ENCODE data around the gene ELOB. TPM values are rescaled to one million over a fixed set of nuclear protein-coding genes. Genes with fewer than 3 reads are reported as not detected.
A peak's percentile ranks its signal among the peaks of the same experiment; 100 is the strongest.
"Not testable (repeated sequence)": the region's sequence is repeated elsewhere in the genome, so short reads cannot be mapped to it uniquely, and the experiment has no call there.

ELOB gene
- total RNA-seq, 1 donor from 2014 or later: 1,184 TPM

DNA sequence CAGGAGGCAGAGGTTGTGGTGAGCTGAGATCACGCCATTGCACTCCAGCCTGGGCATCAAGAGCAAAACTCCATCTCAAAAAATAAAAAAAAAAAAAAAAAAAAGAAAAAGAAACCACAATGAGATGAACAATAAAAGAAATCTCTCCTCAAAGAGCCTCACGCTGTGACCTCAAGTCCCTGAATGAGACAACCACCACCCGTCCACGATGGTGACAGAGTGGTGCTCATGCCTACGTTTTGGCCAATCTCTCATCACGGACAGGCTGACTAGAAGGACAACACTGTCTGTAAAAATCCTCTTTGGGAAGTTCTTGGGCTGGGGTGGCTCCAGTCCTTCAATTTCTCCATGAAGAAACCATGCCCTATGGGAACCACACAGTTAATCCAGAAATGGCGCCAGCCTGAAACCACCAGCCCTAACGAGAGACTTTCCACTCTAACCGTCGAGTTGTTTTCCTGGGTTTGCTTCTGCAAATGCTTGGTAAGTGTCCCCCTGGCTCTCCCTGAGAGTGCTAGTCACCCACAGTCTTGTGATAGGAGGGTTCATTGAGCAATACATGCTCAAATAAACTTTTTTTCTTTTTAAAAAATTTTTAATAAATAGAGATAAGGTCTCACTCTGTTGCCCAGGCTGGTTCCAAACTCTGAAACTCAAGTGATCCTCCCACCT lies 42.1 kb downstream of the ELOB start:
- Histone ChIP-seq H3K27ac (no peak overlapping the region), H3K36me3 (no peaks in the 10 kb centered on the region), H3K9me3 (no peaks in the 10 kb centered on the region), H3K4me3 (no peak overlapping the region), H3K4me1 (no peaks in the 10 kb centered on the region), H3K27me3 (no peaks in the 10 kb centered on the region)
- TF ChIP-seq, protein P1, sequence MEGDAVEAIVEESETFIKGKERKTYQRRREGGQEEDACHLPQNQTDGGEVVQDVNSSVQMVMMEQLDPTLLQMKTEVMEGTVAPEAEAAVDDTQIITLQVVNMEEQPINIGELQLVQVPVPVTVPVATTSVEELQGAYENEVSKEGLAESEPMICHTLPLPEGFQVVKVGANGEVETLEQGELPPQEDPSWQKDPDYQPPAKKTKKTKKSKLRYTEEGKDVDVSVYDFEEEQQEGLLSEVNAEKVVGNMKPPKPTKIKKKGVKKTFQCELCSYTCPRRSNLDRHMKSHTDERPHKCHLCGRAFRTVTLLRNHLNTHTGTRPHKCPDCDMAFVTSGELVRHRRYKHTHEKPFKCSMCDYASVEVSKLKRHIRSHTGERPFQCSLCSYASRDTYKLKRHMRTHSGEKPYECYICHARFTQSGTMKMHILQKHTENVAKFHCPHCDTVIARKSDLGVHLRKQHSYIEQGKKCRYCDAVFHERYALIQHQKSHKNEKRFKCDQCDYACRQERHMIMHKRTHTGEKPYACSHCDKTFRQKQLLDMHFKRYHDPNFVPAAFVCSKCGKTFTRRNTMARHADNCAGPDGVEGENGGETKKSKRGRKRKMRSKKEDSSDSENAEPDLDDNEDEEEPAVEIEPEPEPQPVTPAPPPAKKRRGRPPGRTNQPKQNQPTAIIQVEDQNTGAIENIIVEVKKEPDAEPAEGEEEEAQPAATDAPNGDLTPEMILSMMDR (IDR thresholded peaks at IDR 0.05): no peak
- intact Hi-C loops (cut with DNase I): no loop called here
- no peak for DNase-seq (ENCODE audit: low spot score in 2 of 2)

DNA sequence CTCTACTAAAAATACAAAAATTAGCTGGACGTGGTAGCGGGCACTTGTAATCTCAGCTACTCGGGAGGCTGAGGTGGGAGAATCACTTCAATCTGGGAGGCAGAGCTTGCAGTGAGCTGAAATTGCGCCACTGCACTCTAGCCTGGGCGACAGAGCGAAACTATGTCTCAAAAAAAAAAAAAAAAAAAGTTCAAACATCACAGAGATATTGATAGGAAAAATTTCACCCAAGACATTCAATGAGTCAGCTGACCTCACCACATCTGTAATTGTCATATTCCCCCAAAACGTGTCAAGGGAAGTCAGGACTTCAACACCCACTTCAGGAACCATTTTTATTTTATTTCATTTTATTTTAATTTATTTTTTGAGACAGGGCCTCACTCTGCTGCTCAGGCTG lies 49.0 kb downstream of the ELOB start:
- no peak overlapping the region for H3K4me3 ChIP-seq
- no peaks in the 10 kb centered on the region for H3K36me3 ChIP-seq
- H3K27ac ChIP-seq: no peak overlapping the region
- intact Hi-C loops (cut with DNase I): no loop called here
- no peaks in the 10 kb centered on the region for H3K4me1 ChIP-seq
- H3K27me3 ChIP-seq: no peaks in the 10 kb centered on the region
- TF ChIP-seq, protein P1 (IDR thresholded peaks at IDR 0.05): no peak
- DNase-seq (ENCODE audit: low spot score in 2 of 2): no peak
- no peaks in the 10 kb centered on the region for H3K9me3 ChIP-seq

DNA sequence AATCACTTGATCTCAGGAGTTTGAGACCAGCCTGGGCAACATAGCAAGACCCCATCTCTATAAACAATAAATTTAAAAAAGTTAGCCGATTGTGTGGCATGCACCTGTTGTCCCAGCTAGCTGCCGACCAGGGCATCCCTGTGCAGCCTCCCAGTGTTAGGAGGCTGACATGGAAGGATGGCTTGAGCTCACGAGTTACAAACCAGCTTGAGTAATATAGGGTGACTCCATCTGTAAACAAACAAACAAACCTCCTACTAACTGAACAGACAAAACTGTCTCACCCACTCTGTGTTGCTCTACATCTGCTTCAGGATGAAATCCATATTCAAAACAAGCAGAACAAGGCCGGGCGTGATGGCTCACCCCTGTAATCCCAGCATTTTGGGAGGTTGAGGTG lies 50.2 kb downstream of the ELOB start:
- Histone ChIP-seq H3K27me3 (no peaks in the 10 kb centered on the region), H3K4me1 (no peaks in the 10 kb centered on the region), H3K9me3 (no peaks in the 10 kb centered on the region), H3K27ac (no peak overlapping the region), H3K4me3 (no peak overlapping the region), H3K36me3 (no peaks in the 10 kb centered on the region)
- intact Hi-C loops (cut with DNase I): no loop called here
- TF ChIP-seq, protein P1 (IDR thresholded peaks at IDR 0.05): no peak
- no peak for DNase-seq (ENCODE audit: low spot score in 2 of 2)

DNA sequence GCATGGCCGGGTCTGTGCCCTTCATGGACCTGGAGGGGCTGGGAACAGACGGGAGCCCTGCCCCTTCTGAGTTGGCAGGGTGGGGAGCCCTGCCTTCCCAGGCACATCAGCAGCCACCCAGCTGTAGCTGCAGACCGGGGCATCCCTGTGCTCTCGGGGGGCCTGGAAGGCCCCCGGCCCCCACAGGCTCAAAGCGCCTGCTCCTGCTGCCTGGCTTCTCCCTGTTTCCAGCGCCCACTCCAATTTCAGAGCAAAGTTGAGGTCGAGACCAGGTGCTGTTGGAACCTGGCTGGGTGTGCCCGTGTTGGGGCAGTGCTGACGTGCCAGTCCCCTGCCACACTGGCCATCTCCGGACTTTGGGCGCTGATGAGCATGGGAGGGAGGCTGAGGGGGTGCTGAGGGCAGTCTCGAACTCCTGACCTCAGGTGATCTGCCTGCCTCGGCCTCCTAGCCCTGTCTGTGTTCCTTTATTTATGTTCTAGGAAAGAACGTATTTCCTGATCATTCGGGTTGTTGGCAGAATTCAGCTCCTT lies 52.2 kb downstream of the ELOB start:
- Histone ChIP-seq H3K36me3 (no peaks in the 10 kb centered on the region), H3K4me3 (no peak overlapping the region), H3K27me3 (no peaks in the 10 kb centered on the region), H3K27ac (no peak overlapping the region), H3K9me3 (no peaks in the 10 kb centered on the region), H3K4me1 (peaks cover 0 to 8% of the 10 kb centered on the region in 2 donors)
- intact Hi-C loops (cut with DNase I): no loop called here
- DNase-seq (ENCODE audit: low spot score in 2 of 2): no peak
- TF ChIP-seq, protein P1 (IDR thresholded peaks at IDR 0.05): no peak

DNA sequence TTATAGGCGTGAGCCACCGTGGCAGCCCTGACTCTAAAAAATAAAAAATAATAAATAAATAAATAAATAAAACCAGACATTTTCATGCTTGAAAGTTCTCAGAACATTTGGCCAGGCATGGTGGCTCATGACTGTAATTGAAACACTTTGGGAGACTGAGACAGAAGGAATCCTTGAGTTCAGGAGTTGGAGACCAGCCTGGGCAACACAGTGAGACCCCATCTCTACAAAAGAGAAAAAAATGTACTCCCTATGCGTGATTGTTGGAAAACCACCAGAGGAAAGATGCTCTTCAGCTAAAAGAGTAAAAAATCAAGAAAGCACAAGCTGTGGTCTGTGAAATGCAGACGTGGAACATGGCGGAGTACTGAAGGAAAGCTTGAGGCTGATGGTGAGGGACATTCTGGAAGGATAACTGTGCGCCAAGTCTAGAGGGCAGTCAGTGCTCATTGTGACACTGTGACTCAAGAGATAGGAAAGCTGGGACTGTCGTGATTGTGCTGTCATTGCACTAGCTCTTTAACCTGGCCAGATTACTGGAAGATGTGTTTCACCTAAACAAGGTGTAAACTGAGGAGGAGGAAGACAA lies 52.9 kb downstream of the ELOB start:
- intact Hi-C loops (cut with DNase I): no loop called here
- Histone ChIP-seq H3K27ac (no peak overlapping the region), H3K27me3 (no peaks in the 10 kb centered on the region), H3K36me3 (no peaks in the 10 kb centered on the region), H3K4me3 (no peak overlapping the region), H3K9me3 (no peaks in the 10 kb centered on the region), H3K4me1 (peaks cover 0 to 8% of the 10 kb centered on the region in 2 donors)
- TF ChIP-seq, protein P1 (IDR thresholded peaks at IDR 0.05): no peak
- DNase-seq (ENCODE audit: low spot score in 2 of 2): no peak

DNA sequence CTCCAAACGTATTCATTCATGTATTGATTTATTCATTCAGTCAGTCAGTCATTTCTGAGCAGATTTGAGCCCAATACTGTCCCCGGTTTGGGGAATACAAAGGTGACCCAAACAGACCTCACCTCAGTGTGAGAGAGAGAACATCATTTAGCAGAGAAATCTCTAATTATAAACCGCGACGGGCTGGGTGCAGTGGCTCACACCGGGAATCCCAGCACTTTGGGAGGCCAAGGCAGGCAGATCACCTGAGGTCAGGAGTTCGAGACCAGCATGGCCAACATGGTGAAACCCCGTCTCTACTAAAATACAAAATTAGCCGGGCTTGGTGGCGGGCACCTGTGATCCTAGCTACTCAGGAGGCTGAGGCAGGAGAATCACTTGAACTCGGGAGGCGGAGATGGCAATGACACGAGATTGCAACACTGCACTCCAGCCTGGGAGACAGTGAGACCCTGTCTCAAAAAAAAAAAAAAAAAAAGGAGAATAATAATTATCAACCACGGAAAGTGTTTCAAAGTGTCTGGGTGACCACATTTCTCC lies 55.4 kb downstream of the ELOB start:
- H3K4me3 ChIP-seq: peak overlapping the region; percentile 79 to 80
- H3K27me3 ChIP-seq; DNase-seq (ENCODE audit: low spot score in 2 of 2); H3K36me3 ChIP-seq; H3K9me3 ChIP-seq; H3K4me1 ChIP-seq: not testable (repeated sequence)
- intact Hi-C loops (cut with DNase I): loop anchor here (1.0 to 2.0 kb wide), 4 partner anchors 31 to 147 kb away; partner anchors contain the start of genes ELOB, KCTD5 and SRRM2
- peak overlapping the region in 1 of 2 donors; percentile 57 for H3K27ac ChIP-seq
